22Rv1 (cell line): ENCODE data around the gene SUMF1.

Source experiments
- H3K27ac ChIP-seq: fragments of 450-650 bp; 2 replicates; pipeline ENCODE4 v1.5.1; 2017
- ZFX ChIP-seq: fragments of 450-650 bp; IDR thresholded peaks from 2 replicates; pipeline ENCODE4 v1.6.1; 2017; ENCODE audit warnings: antibody characterized with exemption, borderline replicate concordance
- TF ChIP-seq, protein P1 (sequence below): fragments of 450-650 bp; IDR thresholded peaks from 2 replicates; pipeline ENCODE4 v1.5.1; 2017; ENCODE audit warnings: mild to moderate bottlenecking

Gene SUMF1

DNA sequence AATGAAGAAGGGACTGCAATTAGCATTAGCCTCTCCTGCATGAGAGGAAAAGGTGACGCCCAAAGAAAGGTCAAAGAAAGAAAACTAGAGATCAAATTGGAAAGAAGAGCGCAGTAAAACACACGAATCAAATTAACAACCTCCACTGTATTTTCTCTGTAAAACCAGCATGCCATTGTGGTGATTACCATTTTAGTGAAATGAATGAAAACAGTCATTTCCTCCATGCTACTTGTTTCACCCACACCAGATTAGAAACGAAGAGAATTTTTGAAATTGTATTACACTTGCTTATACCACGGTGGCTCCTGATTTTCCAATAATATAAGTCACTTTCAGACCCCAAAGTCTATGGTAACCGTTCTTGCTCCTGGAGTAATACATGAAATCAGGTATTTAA, 71.6 kb downstream of the SUMF1 start:
- TF ChIP-seq, protein P1, sequence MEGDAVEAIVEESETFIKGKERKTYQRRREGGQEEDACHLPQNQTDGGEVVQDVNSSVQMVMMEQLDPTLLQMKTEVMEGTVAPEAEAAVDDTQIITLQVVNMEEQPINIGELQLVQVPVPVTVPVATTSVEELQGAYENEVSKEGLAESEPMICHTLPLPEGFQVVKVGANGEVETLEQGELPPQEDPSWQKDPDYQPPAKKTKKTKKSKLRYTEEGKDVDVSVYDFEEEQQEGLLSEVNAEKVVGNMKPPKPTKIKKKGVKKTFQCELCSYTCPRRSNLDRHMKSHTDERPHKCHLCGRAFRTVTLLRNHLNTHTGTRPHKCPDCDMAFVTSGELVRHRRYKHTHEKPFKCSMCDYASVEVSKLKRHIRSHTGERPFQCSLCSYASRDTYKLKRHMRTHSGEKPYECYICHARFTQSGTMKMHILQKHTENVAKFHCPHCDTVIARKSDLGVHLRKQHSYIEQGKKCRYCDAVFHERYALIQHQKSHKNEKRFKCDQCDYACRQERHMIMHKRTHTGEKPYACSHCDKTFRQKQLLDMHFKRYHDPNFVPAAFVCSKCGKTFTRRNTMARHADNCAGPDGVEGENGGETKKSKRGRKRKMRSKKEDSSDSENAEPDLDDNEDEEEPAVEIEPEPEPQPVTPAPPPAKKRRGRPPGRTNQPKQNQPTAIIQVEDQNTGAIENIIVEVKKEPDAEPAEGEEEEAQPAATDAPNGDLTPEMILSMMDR, result no peak
- no peak for TF ChIP-seq ZFX
- no peak overlapping the region for H3K27ac ChIP-seq

DNA sequence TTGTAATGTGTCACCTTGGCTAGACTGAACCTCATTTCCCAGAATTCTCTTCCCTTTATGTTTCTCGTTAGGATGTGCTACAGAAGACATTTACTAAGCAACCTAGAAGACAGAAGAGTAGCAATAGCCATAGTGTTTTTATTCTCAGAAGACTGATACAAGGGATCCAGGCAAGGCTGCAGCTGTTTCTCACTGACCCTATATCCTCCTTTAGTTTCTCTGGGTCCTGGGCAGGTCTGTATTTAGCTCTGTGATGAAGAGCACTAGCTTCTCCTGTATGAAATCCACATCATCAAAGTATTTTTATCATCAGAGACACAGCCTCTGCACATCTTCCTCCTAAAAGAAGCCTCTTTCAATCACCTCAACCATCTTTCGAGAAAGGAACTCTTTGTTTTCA, 72.5 kb downstream of the SUMF1 start:
- TF ChIP-seq, protein P1, result no peak
- TF ChIP-seq ZFX, result no peak
- H3K27ac ChIP-seq, result no peak overlapping the region

DNA sequence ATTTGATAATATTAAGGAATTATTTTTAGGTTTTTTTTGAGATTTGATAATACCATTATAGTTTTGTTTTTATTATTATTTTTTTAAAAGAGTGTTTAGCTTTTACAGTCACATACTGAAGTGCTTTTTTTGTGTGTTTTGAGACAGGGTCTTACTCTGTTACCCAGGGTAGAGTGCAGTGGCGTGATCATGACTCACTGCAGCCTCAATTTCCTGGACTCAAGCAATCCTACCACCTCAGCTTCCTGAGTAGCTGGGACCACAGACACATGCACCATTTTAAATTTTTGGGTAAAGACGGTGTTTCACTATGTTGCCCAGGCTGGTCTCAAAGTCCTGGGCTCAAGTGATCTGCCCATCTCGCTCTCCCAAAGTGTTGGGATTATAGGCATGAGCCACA, 73.0 kb downstream of the SUMF1 start:
- no peak for TF ChIP-seq ZFX
- TF ChIP-seq, protein P1, result no peak
- no peak overlapping the region for H3K27ac ChIP-seq

DNA sequence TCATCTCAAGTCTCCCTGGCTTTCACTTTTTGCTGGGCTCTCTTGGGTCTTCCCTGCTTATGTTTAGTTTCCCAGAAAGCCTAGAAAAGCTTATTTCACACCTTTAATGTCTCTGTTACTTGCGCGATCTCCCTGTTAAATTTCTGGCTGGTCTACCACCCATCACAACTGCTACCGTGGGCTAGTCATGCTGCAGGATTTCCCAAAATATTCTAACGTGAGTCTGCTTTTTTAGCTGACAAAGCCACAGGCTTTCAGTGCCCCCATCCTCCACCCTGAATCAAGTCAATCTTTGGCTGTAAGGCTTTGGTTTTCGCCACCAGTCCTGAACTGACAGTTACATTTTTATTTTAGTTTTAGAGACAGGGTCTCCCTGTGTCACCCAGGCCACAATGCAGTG, 74.1 kb downstream of the SUMF1 start:
- TF ChIP-seq, protein P1, result no peak
- no peak for TF ChIP-seq ZFX

DNA sequence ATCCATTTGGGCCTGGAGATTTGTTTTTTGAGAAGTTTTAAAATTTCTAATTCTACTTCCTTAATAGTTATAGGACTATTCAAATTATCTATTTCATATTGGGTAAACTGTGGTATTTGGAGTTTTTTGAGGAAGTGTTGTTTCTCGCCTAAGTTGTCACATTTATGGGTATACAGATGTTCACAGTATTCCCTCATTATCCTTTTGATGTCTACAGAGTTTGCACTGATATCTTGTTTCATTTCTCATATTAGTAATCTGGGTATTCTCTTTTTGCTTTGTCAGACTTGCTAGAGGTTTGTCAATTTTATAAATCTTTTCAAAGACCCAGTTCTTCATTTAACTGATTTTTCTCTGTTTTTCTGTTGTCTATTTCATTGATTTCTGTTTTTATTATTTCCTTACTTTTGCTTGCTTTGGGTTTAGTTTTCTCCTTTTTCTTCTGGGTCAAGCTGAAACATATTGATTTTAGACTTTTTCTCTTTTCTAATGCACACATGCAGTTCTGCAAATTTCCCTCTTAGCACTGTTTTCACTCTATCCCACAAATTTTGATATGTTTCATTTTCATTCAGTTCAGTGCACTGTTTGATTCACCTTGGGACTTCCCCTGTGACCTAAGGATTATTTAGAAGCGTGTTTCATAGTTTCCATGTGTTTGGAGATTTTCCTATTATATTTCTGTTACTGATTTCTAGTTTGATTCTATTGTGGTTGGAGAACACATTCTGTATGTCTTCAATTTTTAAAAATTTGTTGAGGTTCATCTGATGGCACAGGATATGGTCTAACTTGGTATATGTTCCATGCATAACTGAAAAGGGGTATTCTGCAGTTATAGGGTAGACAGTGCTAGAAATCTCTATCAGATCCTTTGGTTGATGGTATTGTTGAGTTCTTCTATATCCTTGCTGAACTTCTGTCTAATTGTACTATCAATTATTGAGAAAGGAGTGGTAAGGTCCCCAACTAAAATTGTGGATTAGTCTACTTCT, 79.6 kb downstream of the SUMF1 start:
- H3K27ac ChIP-seq, result no peak overlapping the region
- TF ChIP-seq, protein P1, result no peak
- TF ChIP-seq ZFX, result no peak

More for the DNA sequence above, 74.1 kb downstream of the SUMF1 start:
- H3K27ac ChIP-seq, result no peak overlapping the region

DNA sequence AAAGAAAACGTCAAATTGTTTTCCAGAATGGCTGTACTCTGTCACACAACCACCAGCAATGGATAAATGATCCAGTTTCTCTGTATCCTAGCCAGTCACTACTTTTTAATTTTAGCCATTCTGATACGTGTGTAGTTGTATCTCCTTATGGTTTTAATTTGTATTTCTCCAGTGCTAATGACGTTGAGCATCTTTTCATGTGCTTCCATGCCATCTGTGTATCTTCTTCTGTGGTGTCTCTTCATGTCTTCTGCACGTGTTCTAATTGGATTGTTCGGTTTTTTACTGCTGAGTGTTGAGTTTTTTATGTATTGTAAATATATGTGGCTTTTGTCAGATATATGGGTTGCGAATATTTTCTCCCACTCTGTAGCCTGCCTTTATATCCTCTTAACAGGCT, 81.9 kb downstream of the SUMF1 start:
- H3K27ac ChIP-seq, result no peak overlapping the region
- TF ChIP-seq, protein P1, result no peak
- no peak for TF ChIP-seq ZFX

DNA sequence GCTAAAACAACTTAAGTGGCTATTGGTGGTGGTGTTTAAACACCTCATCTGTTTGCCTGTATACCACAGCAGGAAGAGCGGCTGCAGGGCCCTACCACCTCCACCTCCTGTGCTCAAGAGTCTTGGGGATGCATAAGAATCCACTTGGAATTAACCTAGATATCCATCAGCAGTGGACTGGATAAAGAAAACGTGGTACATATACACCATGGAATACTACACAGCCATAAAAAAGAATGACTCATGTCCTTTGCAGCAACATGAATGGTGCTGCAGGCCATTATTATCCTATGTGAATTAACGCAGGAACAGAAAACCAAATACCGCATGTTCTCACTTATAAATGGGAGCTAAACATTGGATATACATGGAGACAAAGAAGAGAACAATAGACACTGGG, 87.1 kb downstream of the SUMF1 start:
- H3K27ac ChIP-seq, result no peak overlapping the region
- TF ChIP-seq, protein P1, result no peak
- TF ChIP-seq ZFX, result no peak
